SK-N-SH treated with all-trans-retinoic acid at 6 μM for 48 hours (cell line): ENCODE data around the gene GRIA1.

ENCODE experiments used
- ATAC-seq: fragments of 200-7000 bp; cut with Tn5 transposase; 3 replicates; pipeline ENCODE4 v1.9.1; 2020; ENCODE audit warnings: mild to moderate bottlenecking, moderate library complexity
- ARNTL ChIP-seq: fragments of 450-650 bp; formaldehyde crosslinking; IDR thresholded peaks from 2 replicates; pipeline ENCODE4 v1.5.0; 2020; ENCODE audit warnings: low read depth, mild to moderate bottlenecking, moderate library complexity, borderline replicate concordance
- BACH2 ChIP-seq: fragments of 250-450 bp; sonication (Bioruptor Pico); IDR thresholded peaks from 2 replicates; pipeline ENCODE4 v1.9.0; 2021; ENCODE audit warnings: mild to moderate bottlenecking, borderline replicate concordance
- CREB5 ChIP-seq: fragments of 250-450 bp; sonication (Bioruptor Pico); IDR thresholded peaks from 2 replicates; pipeline ENCODE4 v1.5.1; 2020; ENCODE audit warnings: low read depth, mild to moderate bottlenecking, moderate library complexity
- CSDC2 ChIP-seq: fragments of 250-450 bp; sonication (Bioruptor Pico); IDR thresholded peaks from 2 replicates; pipeline ENCODE4 v1.5.0; 2020; ENCODE audit warnings: mild to moderate bottlenecking, moderate library complexity
- CSRNP3 ChIP-seq: fragments of 250-450 bp; sonication (Bioruptor Pico); IDR thresholded peaks from 2 replicates; pipeline ENCODE4 v1.5.1; 2021; ENCODE audit warnings: mild to moderate bottlenecking, moderate library complexity
- ESRRG ChIP-seq: fragments of 250-450 bp; sonication (Bioruptor Pico); IDR thresholded peaks from 2 replicates; pipeline ENCODE4 v1.6.1; 2021; ENCODE audit warnings: mild to moderate bottlenecking
- GLIS3 ChIP-seq: fragments of 250-450 bp; sonication (Bioruptor Pico); IDR thresholded peaks from 2 replicates; pipeline ENCODE4 v1.5.0; 2020; ENCODE audit warnings: mild to moderate bottlenecking, moderate library complexity
- OSR1 ChIP-seq: fragments of 250-450 bp; sonication (Bioruptor Pico); IDR thresholded peaks from 2 replicates; pipeline ENCODE4 v1.8.0; 2022; ENCODE audit warnings: moderate library complexity, mild to moderate bottlenecking, inconsistent platforms
- PATZ1 ChIP-seq: fragments of 250-450 bp; sonication (Bioruptor Pico); IDR thresholded peaks from 2 replicates; pipeline ENCODE4 v1.8.0; 2020; ENCODE audit warnings: mild to moderate bottlenecking, moderate library complexity, borderline replicate concordance
- PPARA ChIP-seq: fragments of 250-450 bp; sonication (Bioruptor Pico); IDR thresholded peaks from 2 replicates; pipeline ENCODE4 v1.5.0; 2020; ENCODE audit warnings: mild to moderate bottlenecking, borderline replicate concordance
- TCF4 ChIP-seq: fragments of 250-450 bp; sonication (Bioruptor Pico); IDR thresholded peaks from 2 replicates; pipeline ENCODE4 v1.8.0; 2021; ENCODE audit warnings: mild to moderate bottlenecking, moderate library complexity, borderline replicate concordance
- TOX ChIP-seq: fragments of 250-450 bp; sonication (Bioruptor Pico); IDR thresholded peaks from 2 replicates; pipeline ENCODE4 v1.8.0; 2021; ENCODE audit warnings: mild to moderate bottlenecking, moderate library complexity, borderline replicate concordance
- TSHZ2 ChIP-seq: fragments of 250-450 bp; sonication (Bioruptor Pico); IDR thresholded peaks from 2 replicates; pipeline ENCODE4 v1.5.0; 2020; ENCODE audit warnings: mild to moderate bottlenecking, moderate library complexity
- ZC3H10 ChIP-seq: fragments of 250-450 bp; sonication (Bioruptor Pico); IDR thresholded peaks from 2 replicates; pipeline ENCODE4 v1.5.1; 2021; ENCODE audit warnings: mild to moderate bottlenecking, moderate library complexity
- ZFP3 ChIP-seq: fragments of 250-450 bp; sonication (Bioruptor Pico); IDR thresholded peaks from 2 replicates; pipeline ENCODE4 v1.5.0; 2020; ENCODE audit warnings: mild to moderate bottlenecking, moderate library complexity
- ZFP30 ChIP-seq: fragments of 450-650 bp; formaldehyde crosslinking; IDR thresholded peaks from 2 replicates; pipeline ENCODE4 v1.5.0; 2022; ENCODE audit warnings: mild to moderate bottlenecking, moderate library complexity
- ZNF565 ChIP-seq: fragments of 450-650 bp; formaldehyde crosslinking; conservative IDR thresholded peaks from 2 replicates; pipeline ENCODE4 v1.5.0; 2020; ENCODE audit warnings: low read depth, mild to moderate bottlenecking, moderate library complexity
- ZNF70 ChIP-seq: fragments of 450-650 bp; formaldehyde crosslinking; IDR thresholded peaks from 2 replicates; pipeline ENCODE4 v1.5.0; 2020; ENCODE audit warnings: mild to moderate bottlenecking, moderate library complexity
- ZNF8 ChIP-seq: fragments of 450-650 bp; formaldehyde crosslinking; IDR thresholded peaks from 2 replicates; pipeline ENCODE4 v1.5.0; 2020; ENCODE audit warnings: mild to moderate bottlenecking, moderate library complexity

The GRIA1 gene

GRCh38 chr5:153655201-153655510 lies 164.7 kb downstream of the GRIA1 start:
- TF ChIP-seq OSR1 (CRISPR knock-in tag) (no peak), ZNF8 (CRISPR knock-in tag) (no peak), BACH2 (CRISPR knock-in tag) (no peak), TOX (CRISPR knock-in tag) (no peak), ESRRG (no peak), PPARA (CRISPR knock-in tag) (no peak), CREB5 (CRISPR knock-in tag) (no peak), ZNF565 (CRISPR knock-in tag) (no peak), ZFP3 (no peak), CSRNP3 (CRISPR knock-in tag) (no peak)
- TF ChIP-seq, all 23 proteins: peak for 0
- ATAC-seq, result no peak

GRCh38 chr5:153658149-153658548 lies 167.7 kb downstream of the GRIA1 start:
- TF ChIP-seq PATZ1 (CRISPR knock-in tag), result no peak
- peak; percentile 19 for ATAC-seq

GRCh38 chr5:153658606-153659005 lies 168.1 kb downstream of the GRIA1 start:
- peak; percentile 61 for ATAC-seq
- TF ChIP-seq OSR1 (CRISPR knock-in tag), result no peak
- TF ChIP-seq PATZ1 (CRISPR knock-in tag), result no peak
- no peak for TF ChIP-seq ZFP30 (CRISPR knock-in tag)
- TF ChIP-seq GLIS3 (CRISPR knock-in tag), result no peak
- no peak for TF ChIP-seq ZNF565 (CRISPR knock-in tag)
- TF ChIP-seq ZC3H10 (CRISPR knock-in tag), result no peak
- no peak for TF ChIP-seq ZNF70 (CRISPR knock-in tag)
- TF ChIP-seq CREB5 (CRISPR knock-in tag), result no peak
- no peak for TF ChIP-seq TSHZ2
- no peak for TF ChIP-seq ARNTL (CRISPR knock-in tag)
- TF ChIP-seq PPARA (CRISPR knock-in tag), result no peak
- no peak for TF ChIP-seq TCF4 (CRISPR knock-in tag)
- no peak for TF ChIP-seq BACH2 (CRISPR knock-in tag)
- TF ChIP-seq ZFP3, result no peak
- no peak for TF ChIP-seq CSDC2 (CRISPR knock-in tag)
- no peak for TF ChIP-seq ESRRG
- TF ChIP-seq ZNF8 (CRISPR knock-in tag), result no peak
